GM12878 (cell line): ENCODE results near the gene AFF2. TPM values are rescaled to one million over a fixed set of nuclear protein-coding genes. Genes with fewer than 3 reads are reported as not detected.

Experiments
- ATAC-seq: fragments of 200-7000 bp; cut with Tn5 transposase; 3 replicates; pipeline ENCODE4 v1.9.1; 2020; ENCODE audit warnings: mild to moderate bottlenecking, moderate library complexity
- BruUV-seq: library from RNA; stranded (reverse); fragments of 400-500 nt; replicated peaks from 2 replicates; lab custom pipeline; 2021; lab: Mats Ljungman, UMichigan
- CTCF ChIA-PET: fragments of 300-600 bp; sonication (Branson Sonifier 250); formaldehyde crosslinking; extraction: SDS; loops from one replicate; lab custom pipeline; 2021; ENCODE audit warnings: inconsistent platforms; lab: Yijun Ruan, JAX
- POLR2A ChIA-PET: fragments of 350-600 bp; formaldehyde crosslinking; extraction: SDS; loops from one replicate; lab custom pipeline; 2021; ENCODE audit warnings: inconsistent platforms; lab: Charles Lee
- RAD21 ChIA-PET: fragments of 300-600 bp; sonication (Branson Sonifier 250); formaldehyde crosslinking; loops from one replicate; lab custom pipeline; 2023; ENCODE audit warnings: antibody characterized with exemption; ENCODE audit not compliant: unreplicated experiment; lab: Charles Lee
- SMC1A ChIA-PET: fragments of 300-600 bp; sonication (Branson Sonifier 250); formaldehyde crosslinking; loops from one replicate; lab custom pipeline; 2023; ENCODE audit not compliant: unreplicated experiment, uncharacterized antibody; lab: Charles Lee
- DNase-seq: peaks from one replicate; pipeline ENCODE4 v3.0.0-alpha.2; 2011; ENCODE audit warnings: low read depth, low spot score
- FAIRE-seq: peaks from 3 replicates; lab custom pipeline; 2011; peaks lifted over from hg19 to GRCh38; lab: Jason Lieb, UNC
- H2AFZ ChIP-seq: 2 replicates; pipeline ENCODE4 v1.6.0; 2011; ENCODE audit warnings: low read depth, low read length, control low read depth; ENCODE audit not compliant: control insufficient read depth
- H3K27ac ChIP-seq: 2 replicates; pipeline ENCODE4 v1.5.1; 2011; ENCODE audit warnings: control low read depth; ENCODE audit not compliant: control insufficient read depth, insufficient read depth
- H3K27me3 ChIP-seq, 2 experiments: replicated peaks in 1 of 2; 2 replicates each; pipeline versions ENCODE4 v1.6.0 to v1.6.1; 2011; ENCODE audit warnings: low read length in 1 of 2; ENCODE audit not compliant: control insufficient read depth in 2 of 2, insufficient read depth in 2 of 2
- H3K36me3 ChIP-seq, 2 experiments: 2 replicates each; pipeline ENCODE4 v1.5.1; 2011; ENCODE audit warnings: low read length in 1 of 2; ENCODE audit not compliant: control insufficient read depth in 2 of 2, insufficient read depth in 2 of 2
- H3K4me1 ChIP-seq: 2 replicates; pipeline ENCODE4 v1.6.1; 2011; ENCODE audit warnings: mild to moderate bottlenecking, low read length, moderate library complexity, mixed read lengths; ENCODE audit not compliant: control insufficient read depth, insufficient read depth
- H3K4me2 ChIP-seq: 2 replicates; pipeline ENCODE4 v1.6.0; 2011; ENCODE audit warnings: control low read depth; ENCODE audit not compliant: control insufficient read depth, insufficient read depth
- H3K4me3 ChIP-seq: fragments of 200-600 bp; sonication (generic); 2 replicates; pipeline ENCODE4 v1.5.1; 2016
- H3K79me2 ChIP-seq: 2 replicates; pipeline ENCODE4 v1.6.0; 2011; ENCODE audit warnings: low read length; ENCODE audit not compliant: control insufficient read depth, insufficient read depth
- H3K9ac ChIP-seq: 2 replicates; pipeline ENCODE4 v1.8.0; 2011; ENCODE audit warnings: low read length, control low read depth, mixed read lengths; ENCODE audit not compliant: control insufficient read depth, insufficient read depth
- H3K9me3 ChIP-seq: replicated peaks from 3 replicates; pipeline ENCODE4 v1.5.1; 2011; ENCODE audit warnings: mild to moderate bottlenecking, low read length; ENCODE audit not compliant: control insufficient read depth, insufficient read depth
- H4K20me1 ChIP-seq: 2 replicates; pipeline ENCODE4 v1.6.0; 2011; ENCODE audit not compliant: control insufficient read depth, insufficient read depth
- ATF2 ChIP-seq: IDR thresholded peaks from 2 replicates; pipeline ENCODE4 v1.6.1; 2012; ENCODE audit warnings: low read length, inconsistent platforms
- ATF7 ChIP-seq: fragments of 450-650 bp; IDR thresholded peaks from 2 replicates; pipeline ENCODE4 v1.6.1; 2016; ENCODE audit warnings: low read depth, mild to moderate bottlenecking
- CHD4 ChIP-seq: fragments of 200-600 bp; sonication (generic); IDR thresholded peaks from 2 replicates; pipeline ENCODE4 v1.6.1; 2016; ENCODE audit warnings: mild to moderate bottlenecking
- CREM ChIP-seq: IDR thresholded peaks from 2 replicates; pipeline ENCODE4 v1.6.1; 2014; ENCODE audit warnings: antibody characterized with exemption, low read depth
- IKZF2 ChIP-seq, 2 experiments: fragments of 450-650 bp; IDR thresholded peaks; 2 replicates each; pipeline ENCODE4 v1.6.1; 2017; ENCODE audit warnings: mild to moderate bottlenecking in 2 of 2, moderate library complexity in 2 of 2
- JUNB ChIP-seq: IDR thresholded peaks from 2 replicates; pipeline ENCODE4 v1.6.1; 2016; ENCODE audit warnings: antibody characterized with exemption, mild to moderate bottlenecking
- KAT2A ChIP-seq: conservative IDR thresholded peaks from 2 replicates; pipeline ENCODE4 v1.6.1; 2011; ENCODE audit warnings: low read depth, low read length; ENCODE audit not compliant: control insufficient read depth
- NFIC ChIP-seq: IDR thresholded peaks from 2 replicates; pipeline ENCODE4 v1.6.1; 2012; ENCODE audit warnings: low read depth, mild to moderate bottlenecking, inconsistent platforms, low read length, moderate library complexity
- NFXL1 ChIP-seq: fragments of 450-650 bp; IDR thresholded peaks from 2 replicates; pipeline ENCODE4 v1.6.1; 2017; ENCODE audit warnings: antibody characterized with exemption, mild to moderate bottlenecking, borderline replicate concordance
- RELB ChIP-seq: fragments of 450-650 bp; IDR thresholded peaks from 2 replicates; pipeline ENCODE4 v1.6.1; 2017; ENCODE audit warnings: low read depth, mild to moderate bottlenecking, moderate library complexity
- SIN3A ChIP-seq: IDR thresholded peaks from 2 replicates; pipeline ENCODE4 v1.6.1; 2012; ENCODE audit warnings: low read depth, low read length, improper control_type of control experiment
- SPI1 ChIP-seq: IDR thresholded peaks from 2 replicates; pipeline ENCODE4 v1.6.1; 2011; ENCODE audit warnings: low read depth, mild to moderate bottlenecking, low read length, moderate library complexity, borderline replicate concordance; ENCODE audit not compliant: insufficient read depth
- TAF1 ChIP-seq: IDR thresholded peaks from 2 replicates; pipeline ENCODE4 v1.6.1; 2011; ENCODE audit warnings: mild to moderate bottlenecking, low read depth, low read length, borderline replicate concordance
- WGBS: methylation state at CpG from one replicate; pipeline ENCODE4 v1.1.6; 2016; ENCODE audit warnings: low lambda C conversion rate; ENCODE audit not compliant: insufficient replicate concordance, insufficient coverage; ENCODE audit errors: missing lambda C conversion rate; 5-methylcytosine and 5-hydroxymethylcytosine counted together
- in situ Hi-C: fragments of 300-500 bp; cut with MboI; formaldehyde crosslinking; loops from 9 replicates; pipeline ENCODE4 v1.14.3; 2018; ENCODE audit warnings: mixed read lengths
- intact Hi-C: fragments of 100-400 bp; cut with micrococcal nuclease; formaldehyde crosslinking; loops from one replicate; pipeline ENCODE4 v1.14.2; 2022; ENCODE audit not compliant: unreplicated experiment
- polyA plus RNA-seq, 11 experiments: library from polyadenylated mRNA; depleted of rRNA in 4 of 11; unstranded in 6 of 11; stranded (reverse) in 5 of 11; fragments of >200 nt; fragmentation: Nextera tagmentation in 4 of 11; fragmentation: Illumina TruSeq in 1 of 11; extraction: Ambion mirVana in 4 of 11; extraction: Trizol in 1 of 11; gene quantifications; 1 replicate in 1 of 11; 2 replicates in 10 of 11; pipeline versions ENCODE4 v1.2.1 to v1.2.3, GENCODE V29; 2011 to 2016; ENCODE audit warnings: inconsistent platforms in 2 of 11, missing spikeins in 2 of 11, low read depth in 1 of 11
- total RNA-seq, 4 experiments: library from RNA; depleted of rRNA in 3 of 4; stranded (reverse); fragments of >200 nt in 3 of 4; fragmentation: Illumina TruSeq in 1 of 4; extraction: Trizol in 1 of 4; gene quantifications; 2 replicates each; pipeline versions ENCODE4 v1.2.1 to v1.2.3, GENCODE V29; 2013 to 2021
- TF ChIP-seq, protein P1 (sequence below): fragments of 450-650 bp; IDR thresholded peaks from 2 replicates; pipeline ENCODE4 v1.6.1; 2018; ENCODE audit warnings: mild to moderate bottlenecking, low read depth, moderate library complexity; ENCODE audit not compliant: partially characterized antibody
- TF ChIP-seq, protein P2 (sequence below): fragments of 450-650 bp; conservative IDR thresholded peaks from 2 replicates; pipeline ENCODE4 v1.6.1; 2017; ENCODE audit warnings: mild to moderate bottlenecking, moderate library complexity

The AFF2 gene
- total and polyA plus RNA-seq, 10 of the 15 experiments (the other 5 are each of a cell fraction or from before 2014, with no cell fraction given), result under 0.01 to 0.03 TPM; not detected in 8

- TF ChIP-seq RELB, result peak; percentile 59; the same call in 1 of the 2 replicates
- peak; percentile 46; the same call in 1 of the 2 replicates for TF ChIP-seq ATF2
- peak; percentile 65 for TF ChIP-seq NFIC
- TF ChIP-seq ATF7, result 0 out of 2 replicates have a peak, but pooled peaks have one; percentile 38
- TF ChIP-seq IKZF2 (IDR thresholded peaks at IDR 0.05), result peak; percentile 7 to 19; a peak in 1 of 4 replicates
These were observed 109.9 kb downstream of the AFF2 start (continued) for GRCh38 chrX:148610328-148610698.

GRCh38 chrX:148611993-148612392 lies 111.6 kb downstream of the AFF2 start:
- Histone ChIP-seq H4K20me1 (no peaks in the 10 kb centered on the region), H3K9ac (no peak overlapping the region), H2AFZ (no peak overlapping the region), H3K4me2 (peak overlapping the region; percentile 27; the same call in 1 of the 2 replicates), H3K27me3 (no peaks in the 10 kb centered on the region), H3K79me2 (no peaks in the 10 kb centered on the region), H3K4me1 (peaks cover 13% of the 10 kb centered on the region), H3K4me3 (no peak overlapping the region), H3K36me3 (no peaks in the 10 kb centered on the region), H3K9me3 (no peaks in the 10 kb centered on the region), H3K27ac (peak overlapping the region; percentile 18; the same call in 1 of the 2 replicates)
- POLR2A ChIA-PET, result no interaction called here
- FAIRE-seq (no peak), ATAC-seq (peak; percentile 66), DNase-seq (no peak)
- CTCF ChIA-PET, result no interaction called here
- 2% methylated on average over 2 of the region's 2 CpGs for WGBS
- SMC1A ChIA-PET, result interaction anchor here (0.6 to 1.1 kb wide), 3 partner anchors 12 to 330 kb away, joined by 3 to 4 read pairs (median 3); no protein-coding TSS in a partner anchor
- intact Hi-C loops (loop anchor here (5.0 to 10.0 kb wide), 3 partner anchors 145 to 593 kb away; no protein-coding TSS in a partner anchor), in situ Hi-C loops (no loop called here)
- no TSS peak for BruUV-seq
- RAD21 ChIA-PET, result interaction anchor here (1.0 kb wide), 1 partner anchor 586 kb away, joined by 3 read pairs; no protein-coding TSS in a partner anchor
- TF ChIP-seq, protein P1, sequence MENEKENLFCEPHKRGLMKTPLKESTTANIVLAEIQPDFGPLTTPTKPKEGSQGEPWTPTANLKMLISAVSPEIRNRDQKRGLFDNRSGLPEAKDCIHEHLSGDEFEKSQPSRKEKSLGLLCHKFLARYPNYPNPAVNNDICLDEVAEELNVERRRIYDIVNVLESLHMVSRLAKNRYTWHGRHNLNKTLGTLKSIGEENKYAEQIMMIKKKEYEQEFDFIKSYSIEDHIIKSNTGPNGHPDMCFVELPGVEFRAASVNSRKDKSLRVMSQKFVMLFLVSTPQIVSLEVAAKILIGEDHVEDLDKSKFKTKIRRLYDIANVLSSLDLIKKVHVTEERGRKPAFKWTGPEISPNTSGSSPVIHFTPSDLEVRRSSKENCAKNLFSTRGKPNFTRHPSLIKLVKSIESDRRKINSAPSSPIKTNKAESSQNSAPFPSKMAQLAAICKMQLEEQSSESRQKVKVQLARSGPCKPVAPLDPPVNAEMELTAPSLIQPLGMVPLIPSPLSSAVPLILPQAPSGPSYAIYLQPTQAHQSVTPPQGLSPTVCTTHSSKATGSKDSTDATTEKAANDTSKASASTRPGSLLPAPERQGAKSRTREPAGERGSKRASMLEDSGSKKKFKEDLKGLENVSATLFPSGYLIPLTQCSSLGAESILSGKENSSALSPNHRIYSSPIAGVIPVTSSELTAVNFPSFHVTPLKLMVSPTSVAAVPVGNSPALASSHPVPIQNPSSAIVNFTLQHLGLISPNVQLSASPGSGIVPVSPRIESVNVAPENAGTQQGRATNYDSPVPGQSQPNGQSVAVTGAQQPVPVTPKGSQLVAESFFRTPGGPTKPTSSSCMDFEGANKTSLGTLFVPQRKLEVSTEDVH, result no peak
- TF ChIP-seq TAF1 (no peak), IKZF2 (IDR thresholded peaks at IDR 0.05) (0 out of 4 replicates have a peak, but pooled peaks of 1 of the 2 experiments have one; percentile 10), ATF7 (no peak), SIN3A (no peak), KAT2A (no peak), JUNB (peak; percentile 36; the same call in 1 of the 2 replicates), CREM (no peak), CHD4 (no peak), NFXL1 (no peak), SPI1 (no peak)
- TF ChIP-seq, protein P2, sequence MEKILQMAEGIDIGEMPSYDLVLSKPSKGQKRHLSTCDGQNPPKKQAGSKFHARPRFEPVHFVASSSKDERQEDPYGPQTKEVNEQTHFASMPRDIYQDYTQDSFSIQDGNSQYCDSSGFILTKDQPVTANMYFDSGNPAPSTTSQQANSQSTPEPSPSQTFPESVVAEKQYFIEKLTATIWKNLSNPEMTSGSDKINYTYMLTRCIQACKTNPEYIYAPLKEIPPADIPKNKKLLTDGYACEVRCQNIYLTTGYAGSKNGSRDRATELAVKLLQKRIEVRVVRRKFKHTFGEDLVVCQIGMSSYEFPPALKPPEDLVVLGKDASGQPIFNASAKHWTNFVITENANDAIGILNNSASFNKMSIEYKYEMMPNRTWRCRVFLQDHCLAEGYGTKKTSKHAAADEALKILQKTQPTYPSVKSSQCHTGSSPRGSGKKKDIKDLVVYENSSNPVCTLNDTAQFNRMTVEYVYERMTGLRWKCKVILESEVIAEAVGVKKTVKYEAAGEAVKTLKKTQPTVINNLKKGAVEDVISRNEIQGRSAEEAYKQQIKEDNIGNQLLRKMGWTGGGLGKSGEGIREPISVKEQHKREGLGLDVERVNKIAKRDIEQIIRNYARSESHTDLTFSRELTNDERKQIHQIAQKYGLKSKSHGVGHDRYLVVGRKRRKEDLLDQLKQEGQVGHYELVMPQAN, result no peak
